Measurements from ENCODE around the gene NOP16. TPM values are rescaled to one million over a fixed set of nuclear protein-coding genes. Genes with fewer than 3 reads are reported as not detected.

NOP16 gene
- total and polyA plus RNA-seq, 2 of the 13 experiments (the other 11 are each of a cell fraction or from before 2014, with no cell fraction given) = 43.3 to 48.4 TPM

- TF ChIP-seq ZNF260 (CRISPR knock-in tag; IDR thresholded peaks at IDR 0.05; ENCODE audit: borderline replicate concordance, low read depth) (no peak), ZNF160 (CRISPR knock-in tag; IDR thresholded peaks at IDR 0.05) (no peak), AGO2 (optimal IDR thresholded peaks at IDR 0.05; ENCODE audit: low read depth, low read length) (peak; percentile 61), RFX5 (IDR thresholded peaks at IDR 0.05; ENCODE audit: low read depth, low read length) (no peak), ZBTB40 (IDR thresholded peaks at IDR 0.05) (no peak), ZBTB40 (CRISPR knock-in tag; IDR thresholded peaks at IDR 0.05) (no peak), TARDBP (CRISPR knock-in tag; IDR thresholded peaks at IDR 0.05) (0 out of 2 replicates have a peak, but pooled peaks have one; percentile 8), HMGXB4 (CRISPR knock-in tag; IDR thresholded peaks at IDR 0.05; ENCODE audit: borderline replicate concordance in 1 of 2, low read depth in 1 of 2) (no peak; a peak in 1 of 4 replicates), ZNF34 (CRISPR knock-in tag; IDR thresholded peaks at IDR 0.05; ENCODE audit: borderline replicate concordance) (0 out of 2 replicates have a peak, but pooled peaks have one; percentile 58), ZNF354B (CRISPR knock-in tag; IDR thresholded peaks at IDR 0.05) (peak; percentile 75; the same call in 1 of the 2 replicates), TOPORS (CRISPR knock-in tag; IDR thresholded peaks at IDR 0.05) (no peak), ZNF292 (CRISPR knock-in tag; IDR thresholded peaks at IDR 0.05; ENCODE audit: borderline replicate concordance, low read depth) (peak; percentile 22; the same call in 1 of the 2 replicates), CBFB (CRISPR knock-in tag; IDR thresholded peaks at IDR 0.05) (peak; percentile 21; the same call in 1 of the 2 replicates), ATF7 (IDR thresholded peaks at IDR 0.05) (no peak), ATF7 (CRISPR knock-in tag; IDR thresholded peaks at IDR 0.05) (peak; percentile 74; the same call in 1 of the 2 replicates), KMT2A (CRISPR knock-in tag; IDR thresholded peaks at IDR 0.05) (peak; percentile 9; the same call in 1 of the 2 replicates), SNAPC5 (CRISPR knock-in tag; IDR thresholded peaks at IDR 0.05; ENCODE audit: borderline replicate concordance) (peak; percentile 36; the same call in 1 of the 2 replicates)
These were observed 375 bp downstream of the NOP16 start (continued) for GRCh38 chr5:176388003-176388443.
